Smooth muscle cell (in vitro differentiated cells): ENCODE data around the gene MYO15A. TPM values are rescaled to one million over a fixed set of nuclear protein-coding genes. Genes with fewer than 3 reads are reported as not detected.

ENCODE experiments used
- DNase-seq: peaks from one replicate; lab custom pipeline; 2025; ENCODE audit not compliant: unreplicated experiment; lab: John Stamatoyannopoulos, UW
- H2AFZ ChIP-seq: fragments of 200-600 bp; sonication (generic); 2 replicates; pipeline ENCODE4 v1.6.0; 2016; ENCODE audit warnings: antibody characterized with exemption, low read depth, mild to moderate bottlenecking
- H3F3A ChIP-seq: fragments of 200-600 bp; sonication (generic); 2 replicates; pipeline ENCODE4 v1.6.0; 2017; ENCODE audit warnings: antibody characterized with exemption, low read depth
- H3K27ac ChIP-seq: fragments of 200-600 bp; sonication (generic); 2 replicates; pipeline ENCODE4 v1.5.1; 2016; ENCODE audit warnings: low read depth, mild to moderate bottlenecking
- H3K27me3 ChIP-seq: fragments of 200-600 bp; sonication (generic); 2 replicates; pipeline ENCODE4 v1.6.1; 2016; ENCODE audit warnings: low read depth, mild to moderate bottlenecking
- H3K36me3 ChIP-seq: fragments of 200-600 bp; sonication (generic); 2 replicates; pipeline ENCODE4 v1.5.1; 2016; ENCODE audit warnings: low read depth
- H3K4me1 ChIP-seq: fragments of 200-600 bp; sonication (generic); 2 replicates; pipeline ENCODE4 v1.5.1; 2016; ENCODE audit warnings: low read depth
- H3K4me2 ChIP-seq: fragments of 200-600 bp; sonication (generic); 2 replicates; pipeline ENCODE4 v1.6.0; 2016; ENCODE audit warnings: mild to moderate bottlenecking
- H3K4me3 ChIP-seq: fragments of 200-600 bp; sonication (generic); 2 replicates; pipeline ENCODE4 v1.5.1; 2016; ENCODE audit warnings: mild to moderate bottlenecking
- H3K79me2 ChIP-seq: fragments of 200-600 bp; sonication (generic); 2 replicates; pipeline ENCODE4 v1.6.0; 2016; ENCODE audit warnings: low read depth, mild to moderate bottlenecking
- H3K9ac ChIP-seq: fragments of 200-600 bp; sonication (generic); 2 replicates; pipeline ENCODE4 v1.6.0; 2016; ENCODE audit warnings: low read depth
- H3K9me3 ChIP-seq: fragments of 200-600 bp; sonication (generic); replicated peaks from 2 replicates; pipeline ENCODE4 v1.5.1; 2016; ENCODE audit warnings: low read depth
- H4K20me1 ChIP-seq: fragments of 200-600 bp; sonication (generic); 2 replicates; pipeline ENCODE4 v1.6.0; 2016; ENCODE audit warnings: low read depth
- WGBS: methylation state at CpG from one replicate; pipeline ENCODE4 v1.1.7; 2016; ENCODE audit warnings: low lambda C conversion rate; 5-methylcytosine and 5-hydroxymethylcytosine counted together
- polyA plus RNA-seq: library from polyadenylated mRNA; unstranded; fragments of >200 nt; fragmentation: Nextera tagmentation; extraction: Ambion mirVana; gene quantifications from 2 replicates; pipeline ENCODE4 v1.2.1, GENCODE V29; 2016
- total RNA-seq: library from RNA; depleted of rRNA; stranded (reverse); fragments of >200 nt; gene quantifications from 2 replicates; pipeline ENCODE4 v1.2.3, GENCODE V29; 2014
- TF ChIP-seq, protein P1 (sequence below): fragments of 200-600 bp; sonication (generic); IDR thresholded peaks from 2 replicates; pipeline ENCODE4 v1.5.1; 2017; ENCODE audit warnings: borderline replicate concordance, mild to moderate bottlenecking, antibody characterized with exemption; ENCODE audit not compliant: insufficient read depth, poor library complexity, severe bottlenecking

The MYO15A gene
- total and polyA plus RNA-seq, 2 experiments from 2014 or later, result 2.0 to 3.6 TPM

- Histone ChIP-seq H3K27ac (no peak overlapping the region), H2AFZ (no peak overlapping the region), H4K20me1 (no peaks in the 10 kb centered on the region), H3K9me3 (no peaks in the 10 kb centered on the region), H3K4me1 (peaks cover 3% of the 10 kb centered on the region), H3F3A (no peaks in the 10 kb centered on the region), H3K4me2 (no peak overlapping the region), H3K79me2 (no peaks in the 10 kb centered on the region), H3K27me3 (no peaks in the 10 kb centered on the region), H3K4me3 (no peak overlapping the region), H3K36me3 (no peaks in the 10 kb centered on the region), H3K9ac (no peak overlapping the region)
- 88% methylated on average over 5 of the region's 5 CpGs for WGBS
- TF ChIP-seq, protein P1, sequence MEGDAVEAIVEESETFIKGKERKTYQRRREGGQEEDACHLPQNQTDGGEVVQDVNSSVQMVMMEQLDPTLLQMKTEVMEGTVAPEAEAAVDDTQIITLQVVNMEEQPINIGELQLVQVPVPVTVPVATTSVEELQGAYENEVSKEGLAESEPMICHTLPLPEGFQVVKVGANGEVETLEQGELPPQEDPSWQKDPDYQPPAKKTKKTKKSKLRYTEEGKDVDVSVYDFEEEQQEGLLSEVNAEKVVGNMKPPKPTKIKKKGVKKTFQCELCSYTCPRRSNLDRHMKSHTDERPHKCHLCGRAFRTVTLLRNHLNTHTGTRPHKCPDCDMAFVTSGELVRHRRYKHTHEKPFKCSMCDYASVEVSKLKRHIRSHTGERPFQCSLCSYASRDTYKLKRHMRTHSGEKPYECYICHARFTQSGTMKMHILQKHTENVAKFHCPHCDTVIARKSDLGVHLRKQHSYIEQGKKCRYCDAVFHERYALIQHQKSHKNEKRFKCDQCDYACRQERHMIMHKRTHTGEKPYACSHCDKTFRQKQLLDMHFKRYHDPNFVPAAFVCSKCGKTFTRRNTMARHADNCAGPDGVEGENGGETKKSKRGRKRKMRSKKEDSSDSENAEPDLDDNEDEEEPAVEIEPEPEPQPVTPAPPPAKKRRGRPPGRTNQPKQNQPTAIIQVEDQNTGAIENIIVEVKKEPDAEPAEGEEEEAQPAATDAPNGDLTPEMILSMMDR, result no peak
- no peak for DNase-seq
Observed at GRCh38 chr17:18160128-18160856, 51.7 kb downstream of the MYO15A start.

- H3K4me1 ChIP-seq, result peaks cover 3% of the 10 kb centered on the region
- H4K20me1 ChIP-seq, result no peaks in the 10 kb centered on the region
- H3K4me3 ChIP-seq, result no peak overlapping the region
- no peak overlapping the region for H3K9ac ChIP-seq
- H3K9me3 ChIP-seq, result no peaks in the 10 kb centered on the region
- TF ChIP-seq, protein P1, result no peak
- no peaks in the 10 kb centered on the region for H3K79me2 ChIP-seq
- DNase-seq, result no peak
- no peak overlapping the region for H3K4me2 ChIP-seq
- H3F3A ChIP-seq, result no peaks in the 10 kb centered on the region
- H3K27ac ChIP-seq, result no peak overlapping the region
- H3K27me3 ChIP-seq, result no peaks in the 10 kb centered on the region
- no peaks in the 10 kb centered on the region for H3K36me3 ChIP-seq
- H2AFZ ChIP-seq, result no peak overlapping the region
- WGBS, result 78% methylated on average over 12 of the region's 12 CpGs
Observed at GRCh38 chr17:18161207-18162145, 52.9 kb downstream of the MYO15A start.

- 84% methylated on average over 7 of the region's 7 CpGs for WGBS
- no peaks in the 10 kb centered on the region for H3K79me2 ChIP-seq
- TF ChIP-seq, protein P1, result no peak
- H3K9ac ChIP-seq, result no peak overlapping the region
- no peak overlapping the region for H3K4me3 ChIP-seq
- no peak overlapping the region for H3K4me2 ChIP-seq
- no peak overlapping the region for H3K27ac ChIP-seq
- H3K9me3 ChIP-seq, result no peaks in the 10 kb centered on the region
- DNase-seq, result no peak
- H3K36me3 ChIP-seq, result no peaks in the 10 kb centered on the region
- H3F3A ChIP-seq, result no peaks in the 10 kb centered on the region
- H2AFZ ChIP-seq, result no peak overlapping the region
- H3K4me1 ChIP-seq, result peaks cover 1% of the 10 kb centered on the region
- no peaks in the 10 kb centered on the region for H4K20me1 ChIP-seq
- H3K27me3 ChIP-seq, result no peaks in the 10 kb centered on the region
Observed at GRCh38 chr17:18163547-18163946, 55.0 kb downstream of the MYO15A start.
